ENCODE results near the gene TRHDE. TPM values are rescaled to one million over a fixed set of nuclear protein-coding genes. Genes with fewer than 3 reads are reported as not detected.

TRHDE gene
- total RNA-seq, 1 experiment from 2014 or later: 24.5 TPM

GRCh38 chr12:72681028-72681427 lies 408.9 kb downstream of the TRHDE start:
- BruUV-seq (replicated peaks): no TSS peak
- Histone ChIP-seq H3K4me3 (ENCODE audit: low read depth, low read length, poor library complexity, severe bottlenecking) (no peak overlapping the region), H3K4me1 (ENCODE audit: insufficient read depth, low read length, poor library complexity, severe bottlenecking) (no peaks in the 10 kb centered on the region), H3K27ac (ENCODE audit: low read depth, low read length, poor library complexity, severe bottlenecking) (no peak overlapping the region), H3K9me3 (ENCODE audit: low read depth, low read length, poor library complexity, severe bottlenecking) (no peaks in the 10 kb centered on the region), H3K27me3 (replicated peaks; ENCODE audit: insufficient read depth, low read depth, low read length, poor library complexity) (no peaks in the 10 kb centered on the region), H3K36me3 (ENCODE audit: insufficient read depth, low read length, poor library complexity, severe bottlenecking) (no peaks in the 10 kb centered on the region)
- POLR2A ChIA-PET (ENCODE audit: low non-redundant PET): no interaction called here
- CTCF ChIA-PET: no interaction called here
- intact Hi-C loops (cut with micrococcal nuclease; ENCODE audit: unreplicated experiment): no loop called here
- TF ChIP-seq CTCF (conservative IDR thresholded peaks at IDR 0.05; ENCODE audit: low read depth, low read length) (no peak), EZH2 (IDR thresholded peaks at IDR 0.05; ENCODE audit: borderline replicate concordance, low read depth, low read length, poor library complexity, severe bottlenecking) (no peak)
- no peak for DNase-seq (ENCODE audit: low spot score)

GRCh38 chr12:72684491-72684890 lies 412.3 kb downstream of the TRHDE start:
- no peaks in the 10 kb centered on the region for H3K4me1 ChIP-seq (ENCODE audit: insufficient read depth, low read length, poor library complexity, severe bottlenecking)
- H3K4me3 ChIP-seq (ENCODE audit: low read depth, low read length, poor library complexity, severe bottlenecking): no peak overlapping the region
- CTCF ChIA-PET: no interaction called here
- POLR2A ChIA-PET (ENCODE audit: low non-redundant PET): no interaction called here
- DNase-seq (ENCODE audit: low spot score): no peak
- no peaks in the 10 kb centered on the region for H3K9me3 ChIP-seq (ENCODE audit: low read depth, low read length, poor library complexity, severe bottlenecking)
- TF ChIP-seq EZH2 (IDR thresholded peaks at IDR 0.05; ENCODE audit: borderline replicate concordance, low read depth, low read length, poor library complexity, severe bottlenecking): no peak
- no peak for TF ChIP-seq CTCF (conservative IDR thresholded peaks at IDR 0.05; ENCODE audit: low read depth, low read length)
- H3K36me3 ChIP-seq (ENCODE audit: insufficient read depth, low read length, poor library complexity, severe bottlenecking): no peaks in the 10 kb centered on the region
- intact Hi-C loops (cut with micrococcal nuclease; ENCODE audit: unreplicated experiment): no loop called here
- H3K27ac ChIP-seq (ENCODE audit: low read depth, low read length, poor library complexity, severe bottlenecking): no peak overlapping the region
- H3K27me3 ChIP-seq (replicated peaks; ENCODE audit: insufficient read depth, low read depth, low read length, poor library complexity): no peaks in the 10 kb centered on the region
- BruUV-seq (replicated peaks): no TSS peak

GRCh38 chr12:72692338-72692737 lies 420.2 kb downstream of the TRHDE start:
- TF ChIP-seq EZH2 (IDR thresholded peaks at IDR 0.05; ENCODE audit: borderline replicate concordance, low read depth, low read length, poor library complexity, severe bottlenecking) (no peak), CTCF (conservative IDR thresholded peaks at IDR 0.05; ENCODE audit: low read depth, low read length) (no peak)
- BruUV-seq (replicated peaks): no TSS peak
- DNase-seq (ENCODE audit: low spot score): no peak
- no peaks in the 10 kb centered on the region for H3K27me3 ChIP-seq (replicated peaks; ENCODE audit: insufficient read depth, low read depth, low read length, poor library complexity)
- POLR2A ChIA-PET (ENCODE audit: low non-redundant PET): no interaction called here
- intact Hi-C loops (cut with micrococcal nuclease; ENCODE audit: unreplicated experiment): no loop called here
- H3K4me1 ChIP-seq (ENCODE audit: insufficient read depth, low read length, poor library complexity, severe bottlenecking): no peaks in the 10 kb centered on the region
- no peaks in the 10 kb centered on the region for H3K9me3 ChIP-seq (ENCODE audit: low read depth, low read length, poor library complexity, severe bottlenecking)
- H3K36me3 ChIP-seq (ENCODE audit: insufficient read depth, low read length, poor library complexity, severe bottlenecking): no peaks in the 10 kb centered on the region
- CTCF ChIA-PET: no interaction called here
- H3K27ac ChIP-seq (ENCODE audit: low read depth, low read length, poor library complexity, severe bottlenecking): no peak overlapping the region
- no peak overlapping the region for H3K4me3 ChIP-seq (ENCODE audit: low read depth, low read length, poor library complexity, severe bottlenecking)
